ENCODE data around the gene R3HDM1.
"Not testable (repeated sequence)": the region's sequence is repeated elsewhere in the genome, so short reads cannot be mapped to it uniquely, and the experiment has no call there.

The R3HDM1 gene

GRCh38 chr2:135570884-135571283 is 39.6 kb downstream of the R3HDM1 start:
- DNase-seq (ENCODE audit: low read depth in 2 of 2), result no peak

DNA sequence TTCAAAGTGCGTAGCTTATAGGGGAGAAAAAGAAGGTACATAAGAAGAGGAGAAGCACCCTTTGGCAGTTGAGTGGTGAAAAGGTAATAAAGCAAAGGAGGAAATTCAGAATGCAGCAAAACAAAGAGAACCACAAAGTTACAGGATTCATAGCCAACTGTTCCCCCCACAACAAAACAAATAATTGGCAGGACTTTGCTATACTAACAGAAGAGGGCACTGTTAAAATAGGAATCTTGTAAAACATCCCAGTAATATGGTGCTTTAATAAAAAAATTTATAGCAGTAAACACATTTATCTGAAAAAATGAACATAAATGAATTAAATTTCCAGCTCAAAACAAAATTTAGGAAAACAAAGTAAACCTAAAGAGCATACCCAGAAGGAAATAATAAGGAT is 42.3 kb downstream of the R3HDM1 start:
- no peak for DNase-seq (ENCODE audit: low read depth in 2 of 2)

DNA sequence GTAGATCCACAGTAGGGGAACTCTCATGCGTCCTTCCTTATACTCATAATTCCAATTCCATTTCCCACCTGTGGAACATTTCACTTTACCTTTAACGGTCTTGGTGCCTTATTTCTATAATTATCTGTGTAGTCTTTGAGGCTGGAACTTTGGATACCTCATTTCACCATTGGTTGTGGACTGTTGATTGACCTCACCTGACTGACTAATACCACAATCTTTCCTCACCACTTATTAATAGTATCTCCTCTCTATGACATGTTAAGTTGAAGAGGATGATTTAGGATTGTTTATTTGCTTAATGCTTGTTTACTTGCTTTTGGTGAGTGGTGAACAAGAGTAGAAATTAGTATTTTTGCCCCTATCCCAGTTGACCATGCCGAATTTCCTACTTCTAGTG is 50.0 kb downstream of the R3HDM1 start:
- DNase-seq (ENCODE audit: low read depth in 2 of 2), result no peak

DNA sequence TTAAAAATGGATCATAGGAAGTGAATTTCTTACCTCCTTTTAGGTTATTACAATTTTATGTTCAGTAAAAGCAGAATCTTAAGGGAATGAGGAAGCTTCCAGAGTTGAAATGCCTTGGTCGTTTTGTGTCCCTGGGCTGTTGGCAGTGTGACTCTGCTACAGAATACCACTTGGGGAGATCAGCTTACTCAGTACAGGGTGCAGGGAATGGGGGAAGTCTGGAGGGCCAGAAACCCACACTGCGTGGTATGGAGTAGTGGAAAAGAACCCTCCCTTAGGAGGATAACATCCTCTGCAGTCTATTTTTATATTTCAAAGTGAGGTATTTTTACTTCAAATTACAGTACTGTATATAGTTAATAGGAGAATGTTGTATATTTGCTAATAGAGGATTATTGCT is 51.1 kb downstream of the R3HDM1 start:
- DNase-seq (ENCODE audit: low read depth in 2 of 2), result no peak

DNA sequence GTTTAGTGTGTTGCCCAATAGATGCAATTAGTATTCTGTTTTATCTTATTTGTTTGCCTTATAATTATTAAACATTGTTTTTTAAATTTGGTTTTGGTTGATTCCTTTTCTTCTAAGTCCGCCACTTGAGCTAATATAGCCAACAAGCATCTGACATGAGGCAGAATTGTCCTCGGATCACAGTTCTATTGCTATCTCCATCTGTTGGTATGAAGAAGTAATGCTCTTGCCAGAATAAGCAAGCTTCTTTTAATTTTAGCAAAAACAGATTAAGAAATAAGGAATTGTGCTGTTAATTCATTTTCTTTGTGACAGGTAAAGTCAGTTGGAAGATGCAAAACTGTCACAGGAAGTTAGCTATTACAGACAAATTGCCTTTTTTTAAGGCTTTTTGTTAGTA is 54.3 kb downstream of the R3HDM1 start:
- DNase-seq (ENCODE audit: low read depth in 2 of 2), result no peak

DNA sequence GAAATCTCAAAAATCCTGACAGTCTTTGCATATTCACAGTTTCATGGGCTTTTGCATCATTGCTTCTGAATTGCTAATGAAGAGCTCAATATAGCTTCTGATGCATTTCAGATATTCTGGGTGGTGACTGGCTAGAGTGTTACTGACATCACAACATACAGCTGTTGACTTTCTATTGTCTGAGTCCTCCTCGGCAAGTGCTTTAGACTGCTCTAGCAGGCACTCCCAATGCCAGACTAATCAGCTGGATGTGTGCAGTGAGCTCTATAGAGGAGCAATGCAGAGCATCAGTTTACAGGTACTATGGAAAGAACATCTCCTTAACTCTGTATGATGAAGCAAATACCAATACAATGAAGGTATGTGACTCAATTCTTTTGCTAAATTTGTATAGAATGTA is 54.9 kb downstream of the R3HDM1 start:
- DNase-seq (ENCODE audit: low read depth in 2 of 2), result no peak

DNA sequence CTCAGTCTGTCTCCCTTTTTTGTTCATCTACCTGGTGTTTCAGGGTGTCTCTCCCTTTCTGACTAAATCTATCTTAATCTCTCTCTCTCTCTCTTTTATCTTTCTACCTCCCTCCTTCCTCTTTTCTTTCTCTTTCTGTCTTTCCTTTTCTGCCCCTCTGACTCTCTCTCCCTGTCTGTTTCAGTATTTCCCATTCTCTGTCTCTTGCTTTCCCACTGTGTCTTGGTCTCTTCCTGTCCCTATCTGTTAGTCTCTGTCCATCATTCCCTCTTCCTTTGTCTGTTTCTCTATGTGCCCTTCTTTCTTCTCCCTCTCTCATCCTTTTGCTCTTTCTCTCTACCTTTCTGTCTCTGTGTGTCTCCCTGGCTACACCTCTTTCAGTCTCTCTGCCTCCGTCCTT is 56.7 kb downstream of the R3HDM1 start:
- DNase-seq (ENCODE audit: low read depth in 2 of 2), result no peak

DNA sequence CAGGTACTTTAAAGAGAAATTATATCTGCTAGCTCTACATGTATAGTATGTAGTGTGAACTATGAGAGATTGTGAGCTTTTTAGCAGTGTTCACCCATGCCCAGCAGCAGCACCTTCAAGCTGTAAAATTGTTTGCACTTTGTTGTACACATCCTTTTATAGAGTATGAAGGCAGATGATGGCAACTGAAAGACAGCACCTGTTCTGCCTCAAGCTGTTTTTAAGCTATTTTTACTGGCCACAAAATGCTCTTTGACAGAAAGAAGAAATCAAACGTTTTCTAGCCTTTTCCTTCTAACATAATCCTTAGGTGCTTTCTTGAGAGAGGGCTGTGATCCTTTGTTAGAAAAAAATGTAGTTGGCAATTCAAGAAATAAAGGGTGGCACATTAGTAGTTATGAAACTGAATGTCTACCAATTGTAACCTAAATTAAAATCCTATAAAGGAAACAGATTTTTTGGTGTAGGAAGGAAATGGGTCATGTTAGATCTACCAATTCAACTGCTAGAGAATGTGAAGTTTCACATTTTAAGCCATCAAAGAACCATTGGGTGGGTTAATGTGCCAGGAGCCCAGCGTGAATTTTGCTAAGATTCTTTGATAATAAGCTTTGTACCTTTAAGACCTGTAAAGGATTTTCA is 59.5 kb downstream of the R3HDM1 start:
- DNase-seq (ENCODE audit: low read depth in 2 of 2), result no peak

DNA sequence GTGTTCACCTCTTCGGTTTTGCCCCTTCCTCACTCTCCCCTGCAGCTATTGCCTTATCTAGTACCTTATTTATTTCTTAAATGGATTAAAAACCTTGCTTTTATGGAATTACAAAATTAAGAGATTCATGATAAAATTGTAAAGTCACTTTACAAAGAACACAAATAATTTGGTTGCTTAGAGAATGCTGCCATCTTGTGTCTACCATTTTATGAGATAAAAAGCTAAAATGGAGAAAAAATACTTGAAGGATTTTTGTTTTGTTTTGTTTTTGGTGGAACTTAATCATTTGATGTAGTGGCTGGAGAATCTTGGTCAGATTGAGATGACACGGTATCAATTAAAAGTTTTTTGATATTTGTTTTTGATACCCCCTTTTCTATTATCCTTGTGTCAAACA is 69.6 kb downstream of the R3HDM1 start:
- DNase-seq (ENCODE audit: low read depth in 2 of 2), result no peak

DNA sequence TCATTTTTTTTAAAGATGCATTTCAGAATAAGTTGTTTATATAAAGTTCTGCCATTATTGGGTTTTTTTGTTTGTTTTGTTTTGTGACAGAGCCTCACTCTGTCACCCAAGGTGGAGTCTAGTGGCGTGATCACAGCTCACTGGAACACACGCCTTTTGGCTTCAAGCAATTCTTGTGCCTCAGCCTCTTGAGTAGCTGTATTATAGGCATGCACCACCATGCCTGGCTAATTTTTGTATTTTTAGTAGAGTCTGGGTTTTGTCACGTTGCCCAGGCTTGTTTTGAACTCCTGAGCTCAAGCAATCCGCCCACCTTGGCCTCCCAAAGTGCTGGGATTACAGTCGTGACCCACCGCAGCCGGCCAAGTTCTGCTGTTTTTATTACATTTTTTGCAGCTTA is 72.3 kb downstream of the R3HDM1 start:
- DNase-seq (ENCODE audit: low read depth in 2 of 2), result no peak

GRCh38 chr2:135607561-135607960 is 76.3 kb downstream of the R3HDM1 start:
- DNase-seq (ENCODE audit: low read depth in 2 of 2), result no peak

DNA sequence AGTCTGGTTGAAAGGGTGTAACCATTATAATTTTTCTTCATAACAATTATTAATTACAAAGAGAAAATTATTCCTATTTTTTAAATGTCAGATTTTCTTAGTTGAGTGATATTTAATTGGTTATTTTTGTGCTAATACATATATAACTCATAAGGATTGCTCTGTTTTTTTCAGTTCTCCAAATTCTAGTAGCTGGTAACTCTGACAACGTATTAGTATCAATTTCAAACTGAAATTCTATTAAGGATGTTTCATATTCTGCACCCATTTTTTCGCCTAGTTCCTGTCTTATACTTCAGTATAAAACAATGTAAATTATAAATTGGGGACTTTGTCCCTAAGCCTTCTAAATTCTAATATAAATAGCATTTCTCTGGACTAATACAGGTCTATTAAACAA is 81.0 kb downstream of the R3HDM1 start:
- no peak for DNase-seq (ENCODE audit: low read depth in 2 of 2)

DNA sequence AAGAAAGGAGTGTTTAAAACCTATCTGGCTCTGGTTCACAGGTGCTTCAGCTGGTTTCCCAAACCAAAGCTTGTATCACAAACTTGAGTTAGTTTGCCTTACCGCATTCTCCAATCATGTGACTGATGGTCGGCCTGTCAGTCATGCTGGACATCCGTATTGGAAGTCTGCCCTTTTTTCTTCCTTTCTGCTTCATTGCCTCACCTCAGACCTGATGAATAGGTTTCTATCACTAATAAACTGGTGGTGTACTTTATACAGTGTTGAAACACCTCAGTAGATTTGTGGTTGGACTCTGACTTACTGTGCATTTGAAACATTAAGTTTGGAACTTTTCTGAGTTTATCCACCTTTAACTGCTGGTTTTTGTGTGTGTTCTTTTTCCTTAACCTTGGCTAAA is 84.1 kb downstream of the R3HDM1 start:
- no peak for DNase-seq (ENCODE audit: low read depth in 2 of 2)

DNA sequence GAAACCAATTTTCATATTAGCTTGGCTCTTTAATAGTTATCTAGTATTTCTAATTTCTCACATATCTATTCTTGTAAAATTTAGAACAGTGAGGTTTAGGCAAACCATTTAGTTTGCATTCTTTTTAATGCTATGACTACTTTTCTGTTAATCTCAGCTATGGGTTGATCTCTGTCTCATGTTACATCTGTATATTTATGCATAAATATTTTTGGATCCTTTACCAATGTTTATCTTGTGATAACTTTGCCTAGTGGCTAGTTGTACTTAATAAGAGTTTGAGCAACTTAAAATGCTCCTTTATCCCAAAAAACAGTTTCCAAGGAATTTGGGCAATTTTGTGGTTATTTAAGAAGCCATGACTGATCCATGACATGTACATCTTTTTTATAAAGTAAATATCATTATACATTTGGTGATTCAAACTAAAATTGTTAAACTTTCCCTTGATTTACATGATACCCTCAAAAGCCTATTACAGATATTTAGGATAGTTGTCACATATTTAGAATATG is 86.3 kb downstream of the R3HDM1 start:
- DNase-seq (ENCODE audit: low read depth in 2 of 2), result no peak

DNA sequence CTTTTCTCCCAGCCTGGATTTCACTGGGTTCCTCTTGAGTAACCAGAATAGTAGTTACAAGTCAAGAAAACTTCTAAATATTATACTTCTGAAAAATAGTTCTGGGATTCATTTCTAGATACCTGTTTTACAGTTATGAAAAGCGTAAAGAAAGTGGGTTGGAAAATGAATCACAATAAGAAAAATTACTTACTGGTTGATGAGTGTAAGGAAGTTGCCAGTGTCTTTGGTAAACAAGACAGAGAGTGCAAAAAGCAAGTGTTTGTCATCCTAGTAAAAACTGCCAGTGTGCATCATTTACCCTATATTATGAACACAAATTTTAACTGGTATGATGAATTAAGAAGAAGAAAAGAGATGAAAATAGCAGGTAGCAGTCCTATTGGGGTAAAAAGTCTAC is 88.9 kb downstream of the R3HDM1 start:
- no peak for DNase-seq (ENCODE audit: low read depth in 2 of 2)

GRCh38 chr2:135629520-135629919 is 98.2 kb downstream of the R3HDM1 start:
- no peak for DNase-seq (ENCODE audit: low read depth in 2 of 2)

GRCh38 chr2:135630034-135630433 is 98.8 kb downstream of the R3HDM1 start:
- DNase-seq (ENCODE audit: low read depth in 2 of 2), result not testable (repeated sequence)

- no peak for DNase-seq (ENCODE audit: low read depth in 2 of 2)
Measured at GRCh38 chr2:135630488-135630887, 99.2 kb downstream of the R3HDM1 start.

- no peak for DNase-seq (ENCODE audit: low read depth in 2 of 2)
Measured at GRCh38 chr2:135633582-135633981, 102.3 kb downstream of the R3HDM1 start.

- DNase-seq (ENCODE audit: low read depth in 2 of 2), result no peak
Measured at GRCh38 chr2:135635212-135635835, 104.0 kb downstream of the R3HDM1 start.

DNA sequence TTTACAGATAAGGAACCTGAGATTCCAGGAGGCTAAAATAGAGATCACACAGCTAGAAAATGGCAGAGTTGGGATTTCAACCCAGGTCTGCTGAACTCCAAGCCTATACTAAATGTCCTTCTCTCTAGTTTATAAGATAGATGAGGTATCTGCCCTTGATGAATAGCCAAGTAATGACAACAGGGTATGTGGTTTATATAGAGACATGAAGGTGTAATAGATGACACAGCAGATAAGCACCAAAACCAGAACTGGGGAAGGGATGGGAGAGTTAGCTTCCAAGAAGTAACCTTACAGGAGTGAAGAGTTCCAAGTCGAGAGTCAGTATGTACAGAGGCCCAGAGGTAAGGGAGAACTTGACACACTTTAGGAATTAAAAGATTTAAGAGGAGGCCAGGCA is 105.7 kb downstream of the R3HDM1 start:
- DNase-seq (ENCODE audit: low read depth in 2 of 2), result no peak

DNA sequence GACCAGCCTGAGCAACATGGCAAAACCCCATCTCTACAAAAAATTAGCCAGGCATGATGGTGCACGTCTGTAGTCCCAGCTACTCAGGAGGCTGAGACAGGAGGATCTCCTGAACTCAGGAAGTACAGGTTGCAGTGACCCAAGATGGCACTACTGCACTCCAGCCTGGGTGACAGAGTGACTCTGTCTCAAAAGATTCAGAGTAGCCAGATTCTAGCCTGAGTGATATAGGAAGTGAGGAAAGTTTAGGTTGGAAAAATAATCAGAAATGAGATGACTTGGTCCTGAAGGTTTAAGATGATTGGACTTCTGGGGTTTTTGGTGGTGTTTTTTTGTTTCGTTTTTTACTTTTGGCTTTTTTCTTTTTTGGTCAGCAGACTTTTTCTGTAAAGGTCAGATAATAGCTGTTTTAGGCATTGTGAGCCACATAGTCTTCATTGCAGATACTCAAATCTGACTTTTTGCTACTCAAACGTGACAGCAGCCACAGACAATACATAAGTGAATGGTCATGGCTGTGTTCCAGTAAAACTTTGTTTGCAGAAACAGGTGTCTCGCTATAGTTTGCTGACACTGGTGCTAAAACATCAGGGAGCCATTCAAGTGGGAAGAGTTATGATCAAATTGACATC is 106.3 kb downstream of the R3HDM1 start:
- DNase-seq (ENCODE audit: low read depth in 2 of 2), result no peak

DNA sequence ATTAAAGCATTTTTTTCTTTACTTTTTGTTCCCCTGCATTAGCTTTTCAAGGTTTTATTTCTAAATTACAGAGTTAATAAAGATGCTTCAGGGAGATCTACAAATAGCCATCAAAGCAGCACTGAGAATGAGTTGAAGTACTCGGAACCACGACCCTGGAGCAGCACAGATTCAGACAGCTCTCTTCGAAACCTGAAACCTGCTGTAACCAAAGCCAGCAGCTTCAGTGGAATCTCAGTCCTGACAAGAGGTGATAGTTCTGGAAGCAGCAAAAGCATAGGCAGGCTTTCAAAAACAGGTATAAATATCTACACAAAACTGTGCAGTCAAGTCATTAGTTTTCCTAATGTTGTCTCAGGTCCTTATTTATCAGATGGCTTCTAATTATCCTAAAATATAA is 107.5 kb downstream of the R3HDM1 start:
- DNase-seq (ENCODE audit: low read depth in 2 of 2), result no peak
